GM12873 (cell line): ENCODE results near the gene ZSCAN25.

Source experiments
- CTCF ChIP-seq: IDR thresholded peaks from 2 replicates; pipeline ENCODE4 v1.5.1; 2012; ENCODE audit warnings: low read depth, mild to moderate bottlenecking, moderate library complexity, low read length, control low read depth; ENCODE audit not compliant: insufficient read depth; ENCODE audit errors: missing control alignments

Gene ZSCAN25

GRCh38 chr7:99677013-99677647, 60.4 kb downstream of the ZSCAN25 start:
- TF ChIP-seq CTCF: no peak

GRCh38 chr7:99677648-99678045, 60.9 kb downstream of the ZSCAN25 start:
- no peak for TF ChIP-seq CTCF

GRCh38 chr7:99679032-99679399, 62.3 kb downstream of the ZSCAN25 start:
- TF ChIP-seq CTCF: no peak

GRCh38 chr7:99679400-99680191, 62.9 kb downstream of the ZSCAN25 start, which contains the start of gene CYP3A5:
CYP3A5 (minus strand) TSS chr7:99679996; CDS start chr7:99679896, 100 bp downstream.
- no peak for TF ChIP-seq CTCF
